Caco-2 (cell line): ENCODE data around the gene GLP1R. TPM values are rescaled to one million over a fixed set of nuclear protein-coding genes. Genes with fewer than 3 reads are reported as not detected.

Experiments
- BruUV-seq: library from RNA; stranded (reverse); fragments of 400-500 nt; replicated peaks from 2 replicates; lab custom pipeline; 2021; lab: Mats Ljungman, UMichigan
- CTCF ChIA-PET: fragments of 300-600 bp; sonication (Branson Sonifier 250); formaldehyde crosslinking; loops from one replicate; lab custom pipeline; 2022; ENCODE audit warnings: antibody characterized with exemption; lab: Charles Lee
- POLR2A ChIA-PET: fragments of 300-600 bp; sonication (Branson Sonifier 250); formaldehyde crosslinking; loops from one replicate; lab custom pipeline; 2022; ENCODE audit warnings: antibody characterized with exemption; lab: Charles Lee
- DNase-seq, 2 experiments: peaks; one replicate each; pipeline versions ENCODE4 v3.0.0 to v3.0.0-alpha.2; 2020 to 2022
- H3K27me3 ChIP-seq: replicated peaks from 2 replicates; pipeline ENCODE4 v1.6.0; 2011; ENCODE audit warnings: low read length; ENCODE audit not compliant: control insufficient read depth, insufficient read depth
- H3K36me3 ChIP-seq: 2 replicates; pipeline ENCODE4 v1.5.1; 2011; ENCODE audit warnings: low read length; ENCODE audit not compliant: control insufficient read depth, insufficient read depth
- H3K4me1 ChIP-seq: fragments of 250-450 bp; sonication (Bioruptor Pico); 2 replicates; pipeline ENCODE4 v1.5.1; 2020; ENCODE audit warnings: mild to moderate bottlenecking
- H3K4me3 ChIP-seq: 2 replicates; pipeline ENCODE4 v1.5.1; 2011; ENCODE audit warnings: low read depth, mild to moderate bottlenecking, control low read depth, low read length
- H3K9me3 ChIP-seq: fragments of 250-450 bp; sonication (Bioruptor Pico); 2 replicates; pipeline ENCODE4 v1.5.1; 2020; ENCODE audit warnings: mild to moderate bottlenecking, moderate library complexity
- H3K27ac Mint-ChIP-seq: one replicate; pipeline ENCODE4 v1.8.0; 2022; ENCODE audit warnings: mixed read lengths; ENCODE audit not compliant: unreplicated experiment
- H3K27me3 Mint-ChIP-seq: one replicate; pipeline ENCODE4 v1.8.0; 2022; ENCODE audit warnings: mixed read lengths; ENCODE audit not compliant: insufficient read depth, unreplicated experiment
- H3K36me3 Mint-ChIP-seq: one replicate; pipeline ENCODE4 v1.8.0; 2022; ENCODE audit warnings: mild to moderate bottlenecking, mixed read lengths; ENCODE audit not compliant: insufficient read depth, unreplicated experiment
- H3K4me1 Mint-ChIP-seq: one replicate; pipeline ENCODE4 v1.8.0; 2022; ENCODE audit warnings: low read depth, mixed read lengths; ENCODE audit not compliant: unreplicated experiment
- H3K4me3 Mint-ChIP-seq: one replicate; pipeline ENCODE4 v1.8.0; 2022; ENCODE audit warnings: mild to moderate bottlenecking, moderate library complexity, mixed read lengths; ENCODE audit not compliant: unreplicated experiment
- H3K9me3 Mint-ChIP-seq: one replicate; pipeline ENCODE4 v1.8.0; 2022; ENCODE audit warnings: mixed read lengths; ENCODE audit not compliant: unreplicated experiment
- intact Hi-C: fragments of 100-400 bp; cut with micrococcal nuclease; formaldehyde crosslinking; loops from one replicate; pipeline ENCODE4 v1.10.0; 2022; ENCODE audit not compliant: unreplicated experiment
- total RNA-seq: library from RNA; stranded (reverse); gene quantifications from 2 replicates; pipeline ENCODE4 v1.2.3, GENCODE V29; 2022
- TF ChIP-seq, protein P1 (sequence below), 2 experiments: fragments of 200-600 bp in 1 of 2; IDR thresholded peaks; 1 replicate in 1 of 2; 2 replicates in 1 of 2; pipeline versions ENCODE4 v1.5.1 to v1.8.0; 2011 to 2022; ENCODE audit warnings: antibody characterized with exemption in 1 of 2, control low read depth in 1 of 2, inconsistent platforms in 1 of 2, low read depth in 1 of 2, low read length in 1 of 2, mild to moderate bottlenecking in 1 of 2, moderate library complexity in 1 of 2; ENCODE audit not compliant: insufficient read depth in 1 of 2, severe bottlenecking in 1 of 2, unreplicated experiment in 1 of 2

GLP1R gene
- total RNA-seq, 1 experiment from 2014 or later = not detected

- Histone ChIP-seq H3K4me3 (no peak overlapping the region), H3K9me3 (no peaks in the 10 kb centered on the region), H3K27me3 (no peaks in the 10 kb centered on the region; the same call in 1 of the 2 replicates), H3K36me3 (no peaks in the 10 kb centered on the region), H3K4me1 (no peaks in the 10 kb centered on the region)
- Mint-ChIP-seq H3K36me3 (peaks cover 5% of the 10 kb centered on the region), H3K9me3 (no peaks in the 10 kb centered on the region), H3K27ac (no peak overlapping the region), H3K4me1 (peaks cover 7% of the 10 kb centered on the region), H3K4me3 (no peak overlapping the region), H3K27me3 (peaks cover 6% of the 10 kb centered on the region)
- BruUV-seq = no TSS peak
- intact Hi-C loops = no loop called here
- TF ChIP-seq, protein P1, sequence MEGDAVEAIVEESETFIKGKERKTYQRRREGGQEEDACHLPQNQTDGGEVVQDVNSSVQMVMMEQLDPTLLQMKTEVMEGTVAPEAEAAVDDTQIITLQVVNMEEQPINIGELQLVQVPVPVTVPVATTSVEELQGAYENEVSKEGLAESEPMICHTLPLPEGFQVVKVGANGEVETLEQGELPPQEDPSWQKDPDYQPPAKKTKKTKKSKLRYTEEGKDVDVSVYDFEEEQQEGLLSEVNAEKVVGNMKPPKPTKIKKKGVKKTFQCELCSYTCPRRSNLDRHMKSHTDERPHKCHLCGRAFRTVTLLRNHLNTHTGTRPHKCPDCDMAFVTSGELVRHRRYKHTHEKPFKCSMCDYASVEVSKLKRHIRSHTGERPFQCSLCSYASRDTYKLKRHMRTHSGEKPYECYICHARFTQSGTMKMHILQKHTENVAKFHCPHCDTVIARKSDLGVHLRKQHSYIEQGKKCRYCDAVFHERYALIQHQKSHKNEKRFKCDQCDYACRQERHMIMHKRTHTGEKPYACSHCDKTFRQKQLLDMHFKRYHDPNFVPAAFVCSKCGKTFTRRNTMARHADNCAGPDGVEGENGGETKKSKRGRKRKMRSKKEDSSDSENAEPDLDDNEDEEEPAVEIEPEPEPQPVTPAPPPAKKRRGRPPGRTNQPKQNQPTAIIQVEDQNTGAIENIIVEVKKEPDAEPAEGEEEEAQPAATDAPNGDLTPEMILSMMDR (IDR thresholded peaks at IDR 0.05; ENCODE audit: insufficient read depth in 1 of 2, low read depth in 1 of 2, low read length in 1 of 2, severe bottlenecking in 1 of 2, unreplicated experiment in 1 of 2) = peak; percentile 55 to 78
- ChIA-PET CTCF (interaction anchor here (0.6 to 1.2 kb wide), 5 partner anchors 32 to 733 kb away, joined by 3 to 4 read pairs (median 3); no protein-coding TSS in a partner anchor), POLR2A (interaction anchor here (0.5 kb wide), 1 partner anchor 34 kb away, joined by 3 read pairs; no protein-coding TSS in a partner anchor)
- peak; percentile 46 to 59 for DNase-seq
Observed at GRCh38 chr6:39029156-39030011, 19.2 kb upstream of the GLP1R start.

DNA sequence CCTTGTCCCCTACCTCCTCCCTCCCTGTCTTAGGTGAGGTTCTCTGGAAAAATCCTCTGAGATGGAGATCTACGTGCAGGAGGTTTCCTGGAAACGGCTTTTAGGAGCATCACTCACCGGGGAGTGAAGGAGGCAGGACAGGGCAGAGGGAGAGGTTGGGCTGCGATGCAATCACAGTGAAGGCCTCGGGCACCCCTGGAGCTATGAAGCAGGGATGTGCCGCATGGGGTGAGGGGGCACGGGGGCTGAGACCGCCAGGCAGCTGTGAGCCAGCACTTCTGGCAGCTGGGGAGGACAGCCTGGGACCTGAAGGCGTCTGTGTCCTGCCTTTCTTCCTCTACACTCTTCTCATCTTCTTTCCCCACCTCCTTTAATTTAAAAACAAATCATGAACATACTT is 12.9 kb upstream of the GLP1R start:
- no peaks in the 10 kb centered on the region for H3K4me1 ChIP-seq
- H3K27me3 ChIP-seq = peaks cover 2% of the 10 kb centered on the region
- no peak for DNase-seq
- CTCF ChIA-PET = interaction anchor here (1.1 to 1.7 kb wide), 2 partner anchors 39 to 53 kb away, joined by 3 to 4 read pairs; no protein-coding TSS in a partner anchor
- Mint-ChIP-seq H3K4me1 (no peaks in the 10 kb centered on the region), H3K9me3 (no peaks in the 10 kb centered on the region), H3K27ac (no peak overlapping the region), H3K27me3 (peaks cover 18% of the 10 kb centered on the region), H3K36me3 (no peaks in the 10 kb centered on the region), H3K4me3 (no peak overlapping the region)
- no TSS peak for BruUV-seq
- no peak overlapping the region for H3K4me3 ChIP-seq
- H3K36me3 ChIP-seq = no peaks in the 10 kb centered on the region
- TF ChIP-seq, protein P1 (IDR thresholded peaks at IDR 0.05; ENCODE audit: insufficient read depth in 1 of 2, low read depth in 1 of 2, low read length in 1 of 2, severe bottlenecking in 1 of 2, unreplicated experiment in 1 of 2) = no peak
- POLR2A ChIA-PET = no interaction called here
- intact Hi-C loops = no loop called here
- H3K9me3 ChIP-seq = no peaks in the 10 kb centered on the region

- TF ChIP-seq, protein P1 (IDR thresholded peaks at IDR 0.05; ENCODE audit: insufficient read depth in 1 of 2, low read depth in 1 of 2, low read length in 1 of 2, severe bottlenecking in 1 of 2, unreplicated experiment in 1 of 2) = no peak
- H3K4me1 Mint-ChIP-seq = no peaks in the 10 kb centered on the region
- H3K9me3 Mint-ChIP-seq = no peaks in the 10 kb centered on the region
- H3K9me3 ChIP-seq = no peaks in the 10 kb centered on the region
- H3K36me3 ChIP-seq = no peaks in the 10 kb centered on the region
- intact Hi-C loops = no loop called here
- ChIA-PET CTCF (interaction anchor here (1.1 to 1.7 kb wide), 2 partner anchors 40 to 52 kb away, joined by 3 to 4 read pairs; no protein-coding TSS in a partner anchor), POLR2A (no interaction called here)
- DNase-seq = no peak
- H3K27me3 Mint-ChIP-seq = peaks cover 18% of the 10 kb centered on the region
- no peak overlapping the region for H3K4me3 ChIP-seq
- H3K27ac Mint-ChIP-seq = no peak overlapping the region
- BruUV-seq = no TSS peak
- H3K4me1 ChIP-seq = no peaks in the 10 kb centered on the region
- no peak overlapping the region for H3K4me3 Mint-ChIP-seq
- H3K36me3 Mint-ChIP-seq = no peaks in the 10 kb centered on the region
- peaks cover 2% of the 10 kb centered on the region for H3K27me3 ChIP-seq
Observed at GRCh38 chr6:39037082-39037508, 11.5 kb upstream of the GLP1R start.
